Transverse colon (tissue), 4 donors: ENCODE measurements around the gene MYO7A. TPM values are rescaled to one million over a fixed set of nuclear protein-coding genes. Genes with fewer than 3 reads are reported as not detected.

Source experiments
- DNase-seq: peaks from one replicate; pipeline ENCODE4 v3.0.0-alpha.2; 2019
- H3K27ac ChIP-seq, 4 donors: fragments of 200-600 bp; sonication (generic); 2 replicates each; pipeline ENCODE4 v1.5.1; 2016 to 2018; ENCODE audit warnings: inconsistent platforms in 4 of 4
- H3K27me3 ChIP-seq: fragments of 200-600 bp; sonication (generic); 2 replicates; pipeline ENCODE4 v1.5.1; 2017; ENCODE audit warnings: inconsistent platforms
- H3K36me3 ChIP-seq, 4 donors: fragments of 200-600 bp; sonication (generic); 2 replicates each; pipeline ENCODE4 v1.5.1; 2017 to 2019; ENCODE audit warnings: inconsistent platforms in 4 of 4
- H3K4me1 ChIP-seq, 4 donors: fragments of 200-600 bp; sonication (generic); 2 replicates each; pipeline ENCODE4 v1.5.1; 2017 to 2020; ENCODE audit warnings: inconsistent platforms in 4 of 4
- H3K4me3 ChIP-seq, 4 donors: fragments of 200-600 bp; sonication (generic); 1 replicate in 1 of 4; 2 replicates in 3 of 4; pipeline versions ENCODE4 v1.5.1 to v1.6.1; 2017 to 2019; ENCODE audit warnings: inconsistent platforms in 4 of 4
- H3K9me3 ChIP-seq, 2 donors: fragments of 200-600 bp; sonication (generic); 2 replicates each; pipeline ENCODE4 v1.5.1; 2017 to 2019; ENCODE audit warnings: inconsistent platforms in 2 of 2
- EP300 ChIP-seq: sonication (generic); formaldehyde crosslinking; IDR thresholded peaks from one replicate; pipeline ENCODE4 v1.6.1; 2017; ENCODE audit warnings: antibody characterized with exemption, low read depth
- POLR2A ChIP-seq: fragments of 450-650 bp; IDR thresholded peaks from one replicate; pipeline ENCODE4 v1.6.1; 2016; ENCODE audit warnings: antibody characterized with exemption, mild to moderate bottlenecking, moderate library complexity
- POLR2AphosphoS5 ChIP-seq, 3 donors: sonication (generic); formaldehyde crosslinking; IDR thresholded peaks; one replicate each; pipeline ENCODE4 v1.6.1; 2016; ENCODE audit warnings: antibody characterized with exemption in 3 of 3
- WGBS, 2 donors: methylation state at CpG; one replicate each; pipeline ENCODE4 v1.1.5; 2018; ENCODE audit warnings: low coverage in 1 of 2; 5-methylcytosine and 5-hydroxymethylcytosine counted together
- in situ Hi-C, 4 donors: fragments of 200-750 bp; cut with MboI; loops; one replicate each; pipeline versions ENCODE4 v1.15.0 to v1.15.1; 2017; ENCODE audit warnings: low sequenced_read_pairs in 3 of 4, low pct_ligation_motif_present in 1 of 4, low pct_unique_long_range_greater_than_20kb in 1 of 4
- intact Hi-C: fragments of 100-400 bp; cut with DNase I; formaldehyde crosslinking; loops from one replicate; pipeline ENCODE4 v1.15.1; 2023; ENCODE audit warnings: low total_unique reads
- total RNA-seq, 4 donors: library from RNA; depleted of rRNA; stranded (reverse); fragments of >200 nt; gene quantifications; one replicate each; pipeline ENCODE4 v1.1.0, GENCODE V29; 2016
- TF ChIP-seq, protein P1 (sequence below), 5 experiments: fragments of 200-600 bp in 3 of 5; fragments of 450-650 bp in 2 of 5; sonication (generic) in 3 of 5; IDR thresholded peaks; 1 replicate in 2 of 5; 2 replicates in 3 of 5; pipeline ENCODE4 v1.5.1; 2016 to 2017; ENCODE audit warnings: antibody characterized with exemption in 5 of 5, inconsistent platforms in 3 of 5, mild to moderate bottlenecking in 2 of 5, moderate library complexity in 1 of 5

Gene MYO7A
- total RNA-seq, 4 donors from 2014 or later, result 4.6 to 11.2 (median 5.5) TPM

DNA sequence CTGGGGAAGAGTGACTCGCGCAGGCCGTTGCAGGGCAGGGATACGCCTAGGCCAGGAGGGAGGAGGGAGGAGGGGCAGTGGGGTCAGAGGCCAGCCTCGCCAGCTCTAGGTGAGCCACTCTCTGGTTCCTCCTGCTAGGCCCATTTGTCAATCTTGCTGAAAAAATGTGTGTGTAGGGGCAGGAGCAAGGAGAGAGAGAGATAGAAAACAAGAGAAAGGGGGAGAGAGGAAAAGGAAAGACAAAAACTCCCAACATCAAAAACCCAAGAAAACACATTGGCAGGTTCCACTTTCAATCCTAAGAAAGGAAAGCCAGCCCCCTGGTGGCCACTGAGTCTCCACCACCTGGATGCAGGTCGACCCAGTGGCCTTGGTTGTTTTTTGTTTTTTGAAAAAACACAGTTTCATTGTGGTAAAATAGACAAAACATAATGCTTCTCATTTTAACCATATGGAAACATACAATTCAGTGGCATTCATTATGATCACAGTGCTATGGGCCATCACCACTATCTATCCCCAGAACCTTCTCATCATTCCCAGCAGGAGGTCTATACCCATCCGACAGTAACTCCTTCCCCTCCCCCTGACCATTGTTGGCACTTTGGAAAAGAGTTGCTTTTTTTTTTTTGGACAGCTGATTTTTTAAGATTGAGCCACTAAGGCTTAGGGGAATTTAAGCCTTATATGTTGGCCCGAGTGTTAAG, 14.5 kb upstream of the MYO7A start:
- Histone ChIP-seq H3K27ac (no peak overlapping the region), H3K27me3 (no peaks in the 10 kb centered on the region), H3K36me3 (peaks cover 0 to 8% (median 3%) of the 10 kb centered on the region in 4 donors), H3K4me1 (peaks cover 5 to 18% (median 7%) of the 10 kb centered on the region in 4 donors), H3K9me3 (no peaks in the 10 kb centered on the region), H3K4me3 (no peak overlapping the region)
- TF ChIP-seq, protein P1, sequence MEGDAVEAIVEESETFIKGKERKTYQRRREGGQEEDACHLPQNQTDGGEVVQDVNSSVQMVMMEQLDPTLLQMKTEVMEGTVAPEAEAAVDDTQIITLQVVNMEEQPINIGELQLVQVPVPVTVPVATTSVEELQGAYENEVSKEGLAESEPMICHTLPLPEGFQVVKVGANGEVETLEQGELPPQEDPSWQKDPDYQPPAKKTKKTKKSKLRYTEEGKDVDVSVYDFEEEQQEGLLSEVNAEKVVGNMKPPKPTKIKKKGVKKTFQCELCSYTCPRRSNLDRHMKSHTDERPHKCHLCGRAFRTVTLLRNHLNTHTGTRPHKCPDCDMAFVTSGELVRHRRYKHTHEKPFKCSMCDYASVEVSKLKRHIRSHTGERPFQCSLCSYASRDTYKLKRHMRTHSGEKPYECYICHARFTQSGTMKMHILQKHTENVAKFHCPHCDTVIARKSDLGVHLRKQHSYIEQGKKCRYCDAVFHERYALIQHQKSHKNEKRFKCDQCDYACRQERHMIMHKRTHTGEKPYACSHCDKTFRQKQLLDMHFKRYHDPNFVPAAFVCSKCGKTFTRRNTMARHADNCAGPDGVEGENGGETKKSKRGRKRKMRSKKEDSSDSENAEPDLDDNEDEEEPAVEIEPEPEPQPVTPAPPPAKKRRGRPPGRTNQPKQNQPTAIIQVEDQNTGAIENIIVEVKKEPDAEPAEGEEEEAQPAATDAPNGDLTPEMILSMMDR (IDR thresholded peaks at IDR 0.05), result peak; percentile 28 to 51 (median 40)
- TF ChIP-seq POLR2AphosphoS5 (IDR thresholded peaks at IDR 0.05) (no peak), EP300 (no peak)
- 56 to 64% methylated on average over 3 to 8 of the region's 8 CpGs for whole genome bisulfite sequencing, 2 donors
- intact Hi-C loops (no loop called here), in situ Hi-C loops (no loop called here)
- no peak for DNase-seq

DNA sequence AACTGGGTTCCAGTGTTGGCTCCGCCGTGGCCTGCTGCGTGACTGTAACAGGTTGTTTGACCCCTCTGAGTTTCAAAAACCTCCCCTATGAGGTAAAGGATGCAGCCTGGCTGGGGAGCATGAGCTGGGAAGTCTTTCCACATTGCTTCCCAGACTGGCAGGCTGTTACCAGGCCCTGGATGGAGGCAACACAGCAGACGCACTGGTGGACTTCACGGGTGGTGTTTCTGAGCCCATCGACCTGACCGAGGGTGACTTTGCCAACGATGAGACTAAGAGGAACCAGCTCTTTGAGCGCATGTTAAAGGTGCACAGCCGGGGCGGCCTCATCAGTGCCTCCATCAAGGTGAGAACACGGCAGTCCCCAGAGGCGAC, 14.0 kb upstream of the MYO7A start:
- no peaks in the 10 kb centered on the region for H3K27me3 ChIP-seq
- no peak for DNase-seq
- H3K9me3 ChIP-seq, result no peaks in the 10 kb centered on the region
- no peak overlapping the region for H3K27ac ChIP-seq
- H3K4me3 ChIP-seq, result no peak overlapping the region
- WGBS, 2 donors, result 94% methylated on average over 3 to 13 of the region's 13 CpGs
- in situ Hi-C loops (no loop called here), intact Hi-C loops (no loop called here)
- peaks cover 0 to 13% (median 3%) of the 10 kb centered on the region in 4 donors for H3K36me3 ChIP-seq
- H3K4me1 ChIP-seq, result peaks cover 4 to 16% (median 5%) of the 10 kb centered on the region in 4 donors
- no peak for TF ChIP-seq POLR2A
- TF ChIP-seq EP300, result no peak
- TF ChIP-seq, protein P1 (IDR thresholded peaks at IDR 0.05), result no peak
- TF ChIP-seq POLR2AphosphoS5 (IDR thresholded peaks at IDR 0.05), result no peak

DNA sequence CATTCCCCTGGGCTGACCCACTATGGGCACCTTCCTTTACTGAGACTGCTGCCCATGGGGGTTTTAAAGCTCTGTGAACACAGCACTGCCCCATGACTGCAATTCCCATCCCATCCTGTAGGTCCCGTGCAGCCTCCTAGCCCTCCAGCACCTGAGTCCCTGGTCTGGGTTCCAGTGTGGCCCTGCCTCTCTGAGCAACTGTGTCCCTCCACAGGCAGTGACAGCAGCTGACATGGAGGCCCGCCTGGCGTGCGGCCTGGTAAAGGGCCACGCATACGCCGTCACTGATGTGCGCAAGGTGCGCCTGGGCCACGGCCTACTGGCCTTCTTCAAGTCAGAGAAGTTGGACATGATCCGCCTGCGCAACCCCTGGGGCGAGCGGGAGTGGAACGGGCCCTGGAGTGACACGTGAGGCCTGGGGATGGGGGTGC, 12.8 kb upstream of the MYO7A start:
- in situ Hi-C loops, result no loop called here
- Histone ChIP-seq H3K27me3 (no peaks in the 10 kb centered on the region), H3K36me3 (peaks cover 0 to 16% (median 3%) of the 10 kb centered on the region in 4 donors), H3K9me3 (no peaks in the 10 kb centered on the region), H3K4me1 (peaks cover 0 to 7% (median 0%) of the 10 kb centered on the region in 4 donors), H3K27ac (no peak overlapping the region), H3K4me3 (no peak overlapping the region)
- TF ChIP-seq, protein P1 (IDR thresholded peaks at IDR 0.05), result no peak
- TF ChIP-seq POLR2A, result no peak
- 96% methylated on average over 16 of the region's 16 CpGs; no CpG with 5 or more reads in 1 of the 2 donors for WGBS, 2 donors
- intact Hi-C loops, result no loop called here
- no peak for DNase-seq

DNA sequence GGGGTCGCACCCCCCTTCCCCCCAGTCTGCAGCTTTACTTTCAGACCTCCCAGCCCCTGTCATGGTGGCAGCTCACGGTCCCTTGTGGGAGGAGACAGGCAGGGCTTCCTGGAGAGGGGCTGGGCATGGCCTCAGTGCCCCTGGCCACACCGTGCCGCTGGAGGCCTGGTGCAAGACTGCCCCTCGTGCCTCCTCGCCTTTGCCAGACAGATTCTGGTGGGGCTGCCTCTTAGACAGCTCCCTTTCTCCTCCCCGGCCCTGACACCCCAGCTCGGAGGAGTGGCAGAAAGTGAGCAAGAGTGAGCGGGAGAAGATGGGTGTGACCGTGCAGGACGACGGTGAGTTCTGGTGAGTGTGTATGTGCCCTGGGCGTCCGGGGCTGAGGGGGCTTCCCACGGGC, 12.1 kb upstream of the MYO7A start:
- DNase-seq, result no peak
- Histone ChIP-seq H3K27me3 (no peaks in the 10 kb centered on the region), H3K4me1 (peaks cover 0 to 4% (median 0%) of the 10 kb centered on the region in 4 donors), H3K27ac (no peak overlapping the region), H3K9me3 (no peaks in the 10 kb centered on the region), H3K4me3 (no peak overlapping the region), H3K36me3 (peaks cover 0 to 23% (median 5%) of the 10 kb centered on the region in 4 donors)
- no peak for TF ChIP-seq POLR2AphosphoS5 (IDR thresholded peaks at IDR 0.05)
- no peak for TF ChIP-seq POLR2A
- TF ChIP-seq, protein P1 (IDR thresholded peaks at IDR 0.05), result no peak
- TF ChIP-seq EP300, result no peak
- intact Hi-C loops (no loop called here), in situ Hi-C loops (no loop called here)
- 85% methylated on average over 15 of the region's 15 CpGs; no CpG with 5 or more reads in 1 of the 2 donors for WGBS, 2 donors
